Stimulated activated CD4-positive, alpha-beta T cell treated with anti-CD3 and anti-CD28 coated beads, Interleukin-15, amount 100 ng/mL, for 1 hour (primary cell): ENCODE results near the gene CIZ1.

ENCODE experiments used
- DNase-seq, 2 donors: peaks; one replicate each; pipeline ENCODE4 v3.0.0-alpha.2; 2020; ENCODE audit warnings: low read depth in 1 of 2, low spot score in 1 of 2

CIZ1 gene

DNA sequence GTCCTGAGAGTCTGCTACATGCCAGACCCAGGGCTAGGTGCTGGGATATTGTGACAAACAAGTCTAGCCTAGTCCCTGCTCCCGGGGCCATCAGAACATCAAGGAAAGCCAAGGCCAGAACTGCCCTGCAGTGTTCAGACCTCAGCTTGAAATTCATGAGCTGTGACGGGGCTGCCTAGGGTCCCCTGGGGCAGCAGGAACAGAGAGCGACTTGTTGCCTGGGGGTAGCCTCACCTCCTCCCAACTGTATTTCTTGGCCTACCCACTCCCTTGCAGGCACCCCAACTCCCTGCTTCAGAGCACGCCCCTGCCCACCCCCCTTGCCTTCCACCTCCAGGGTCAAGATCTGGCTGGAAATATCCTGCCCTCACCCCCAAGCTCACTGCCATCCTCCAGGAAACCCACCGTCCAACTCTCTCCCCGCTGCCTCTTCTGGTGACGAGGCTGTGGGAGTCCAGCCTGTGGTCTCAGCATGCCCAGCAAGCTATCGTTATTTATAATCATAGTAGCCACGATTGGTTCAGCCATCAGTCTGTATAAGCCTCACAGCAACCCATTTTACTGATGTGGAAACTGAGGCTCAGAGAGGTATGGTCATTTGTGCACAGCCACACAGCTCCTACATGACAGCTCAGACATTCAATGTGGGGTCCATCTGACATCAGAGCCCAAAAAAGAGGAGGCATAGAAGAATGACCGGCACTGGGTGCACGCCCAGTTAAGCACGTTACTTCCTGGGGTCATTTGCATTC is 22.6 kb upstream of the CIZ1 start:
- no peak for DNase-seq

DNA sequence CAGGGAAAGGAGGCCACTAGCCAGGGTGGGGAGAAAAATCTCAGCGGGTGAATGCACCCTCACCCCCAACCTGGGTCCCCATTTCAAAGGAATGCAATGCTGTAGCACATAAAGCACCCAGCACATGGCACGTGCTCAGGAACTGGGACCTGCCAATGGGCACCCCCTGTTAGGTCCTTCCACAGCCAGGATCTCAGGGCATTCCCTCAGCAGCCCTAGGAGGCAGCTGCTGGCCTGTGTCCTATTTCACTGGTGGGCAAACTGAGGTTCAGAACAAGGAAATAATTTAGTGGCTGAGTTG is 20.6 kb upstream of the CIZ1 start:
- no peak for DNase-seq

DNA sequence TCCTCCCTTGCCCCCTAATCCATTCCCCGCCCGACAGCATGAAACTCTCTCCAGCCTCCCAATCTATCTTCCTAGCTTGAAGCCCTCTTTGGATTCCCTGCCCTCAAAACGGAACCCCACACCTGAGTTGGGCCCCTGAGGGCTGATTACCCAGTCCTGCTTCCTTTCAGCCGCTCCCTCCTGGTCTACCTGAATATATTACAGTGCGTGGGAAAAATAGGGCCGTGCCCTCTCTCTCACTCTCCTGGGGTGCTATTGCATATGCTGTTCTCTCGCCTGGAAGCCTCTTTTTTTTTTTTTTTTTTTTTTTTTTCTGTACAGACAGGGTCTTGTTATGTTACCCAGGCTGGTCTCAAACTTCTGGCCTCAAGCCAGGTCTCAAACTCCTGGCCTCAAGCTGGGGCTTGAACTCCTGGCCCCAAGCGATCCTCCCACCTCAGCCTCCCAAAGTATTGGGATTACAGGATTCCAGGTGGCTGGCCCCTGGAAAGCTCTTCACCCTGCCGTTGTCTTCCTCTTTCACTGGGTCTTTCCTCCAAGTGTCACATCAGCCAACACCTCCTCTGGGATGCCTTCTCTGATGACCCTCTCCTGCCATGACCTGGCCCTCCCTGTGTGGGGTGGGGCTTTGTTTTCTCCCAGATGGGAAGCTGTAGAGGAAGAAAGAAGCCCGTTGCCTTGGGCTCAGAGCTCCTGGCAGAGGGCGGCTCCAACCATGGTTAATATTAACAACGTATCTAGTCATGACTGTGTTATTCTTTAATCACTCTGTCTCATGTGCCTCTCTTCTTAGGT is 20.0 kb upstream of the CIZ1 start:
- no peak for DNase-seq

DNA sequence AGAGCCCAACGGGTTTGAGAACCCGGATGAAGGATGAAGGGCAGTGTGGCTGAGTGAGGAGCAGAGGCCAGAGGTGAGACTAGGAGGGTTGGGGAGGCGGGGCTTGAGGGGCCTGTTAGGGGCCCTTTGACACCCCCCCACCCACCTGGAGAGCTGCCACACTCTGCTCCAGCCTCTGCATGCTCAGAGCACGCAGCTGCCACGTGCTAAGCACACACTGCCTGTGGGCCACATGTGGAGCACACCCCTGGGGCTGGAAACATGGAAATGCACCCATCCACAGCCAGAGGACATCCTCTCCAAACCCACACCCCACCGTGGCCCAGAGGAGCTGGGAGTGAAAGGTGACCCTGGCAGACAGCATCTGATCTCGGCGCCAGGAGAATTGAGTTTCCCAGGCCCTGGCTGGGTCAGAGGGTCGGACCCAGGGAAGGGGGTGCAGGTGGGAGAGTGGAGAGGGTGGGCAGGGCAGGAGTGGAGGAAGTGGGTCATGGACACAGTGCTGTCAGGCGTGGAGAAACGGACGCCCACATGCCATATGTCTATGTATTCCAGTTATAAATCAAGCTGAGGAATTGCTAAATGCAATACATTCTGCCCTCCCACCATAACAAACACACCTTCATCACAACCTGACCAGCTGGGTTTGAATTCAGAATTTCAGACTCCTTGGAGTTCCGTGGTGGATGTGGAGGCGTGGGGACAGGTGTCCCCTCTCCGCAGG is 17.7 kb upstream of the CIZ1 start:
- DNase-seq = no peak

DNA sequence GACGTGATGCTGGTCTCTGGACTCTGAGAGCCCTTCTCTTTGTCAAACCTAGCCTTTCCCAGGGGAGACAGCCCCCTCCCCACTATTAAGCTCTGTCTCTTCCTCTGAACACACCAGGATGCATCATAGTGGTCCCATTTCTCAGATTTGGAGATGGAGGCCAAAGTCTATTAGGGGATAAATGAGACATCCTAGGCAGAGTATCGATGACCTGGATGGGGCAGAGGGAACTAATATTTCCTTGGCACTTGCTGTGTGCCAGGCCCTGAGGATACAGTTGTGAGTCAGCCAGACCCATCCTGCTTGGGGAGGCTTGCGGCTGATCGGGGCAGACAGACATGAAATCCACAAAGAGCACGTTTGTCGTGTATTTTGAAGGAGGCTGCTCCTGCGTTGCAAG is 17.0 kb upstream of the CIZ1 start:
- DNase-seq = no peak

DNA sequence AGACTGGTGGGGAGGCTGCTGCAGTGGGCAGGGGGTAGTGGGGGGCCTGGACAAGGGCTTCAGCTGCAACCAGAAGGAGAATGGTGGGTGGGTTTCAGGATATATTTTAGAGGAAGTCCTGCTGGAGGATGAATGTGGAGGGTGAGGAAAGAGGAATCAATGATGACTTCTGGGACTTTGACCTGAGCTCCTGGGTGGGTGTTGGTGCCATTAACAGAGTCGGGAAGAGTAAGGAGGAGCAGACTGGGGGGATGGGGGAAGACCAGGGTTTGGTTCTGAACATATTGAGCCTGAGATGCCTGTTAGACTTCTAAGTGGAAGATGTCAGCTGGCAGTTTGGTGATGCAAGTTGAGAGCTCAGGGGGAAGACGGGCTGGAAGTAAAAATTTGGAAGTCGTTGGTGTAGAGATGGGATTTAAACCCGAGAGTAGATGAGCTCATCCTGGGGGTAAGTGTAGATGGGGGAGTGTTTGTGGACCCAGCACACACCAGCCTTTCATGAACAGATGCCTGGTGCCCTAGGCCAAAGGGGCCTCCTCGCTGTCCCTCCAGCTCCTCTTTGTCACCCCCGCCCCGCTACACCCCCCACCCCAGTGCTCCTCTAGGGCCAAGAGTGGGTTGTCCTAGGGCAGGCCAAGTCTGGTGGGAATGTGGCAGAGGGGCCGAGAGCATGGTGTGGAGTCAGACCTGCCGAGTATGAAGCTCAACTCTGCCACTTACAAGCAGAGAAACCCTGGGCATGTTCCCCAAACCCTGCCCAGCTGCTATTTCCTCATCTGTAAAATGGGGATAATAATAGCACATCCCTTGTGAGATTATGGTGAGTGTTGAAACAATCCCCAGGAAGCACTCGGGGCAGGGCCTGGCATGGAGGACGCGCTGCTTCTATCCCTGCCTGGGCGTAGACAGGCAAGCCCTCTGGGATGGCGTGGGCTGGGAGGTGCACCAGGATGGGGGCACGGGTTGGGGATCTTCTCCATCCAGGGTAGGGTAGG is 15.8 kb upstream of the CIZ1 start:
- DNase-seq = no peak

DNA sequence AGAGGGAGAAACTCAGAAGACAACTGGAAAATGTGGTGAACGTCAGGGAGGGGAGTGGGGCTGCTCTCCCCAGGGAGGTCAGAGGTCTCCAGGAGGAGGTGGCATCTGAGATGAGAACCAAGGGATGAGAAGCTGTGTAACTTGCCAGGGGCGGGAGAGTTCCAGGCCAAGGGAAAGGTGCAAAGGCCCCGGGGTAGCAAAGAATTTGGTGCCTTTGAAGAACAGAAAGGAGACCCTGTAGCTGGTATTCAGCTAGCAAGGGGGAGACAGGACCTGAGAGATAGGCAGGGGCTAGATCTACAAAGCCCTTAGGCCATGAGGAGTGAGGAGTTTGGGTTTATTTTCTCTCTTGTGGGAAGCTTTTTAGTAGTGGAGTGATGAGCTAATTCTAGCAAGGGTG is 15.1 kb upstream of the CIZ1 start:
- no peak for DNase-seq

DNA sequence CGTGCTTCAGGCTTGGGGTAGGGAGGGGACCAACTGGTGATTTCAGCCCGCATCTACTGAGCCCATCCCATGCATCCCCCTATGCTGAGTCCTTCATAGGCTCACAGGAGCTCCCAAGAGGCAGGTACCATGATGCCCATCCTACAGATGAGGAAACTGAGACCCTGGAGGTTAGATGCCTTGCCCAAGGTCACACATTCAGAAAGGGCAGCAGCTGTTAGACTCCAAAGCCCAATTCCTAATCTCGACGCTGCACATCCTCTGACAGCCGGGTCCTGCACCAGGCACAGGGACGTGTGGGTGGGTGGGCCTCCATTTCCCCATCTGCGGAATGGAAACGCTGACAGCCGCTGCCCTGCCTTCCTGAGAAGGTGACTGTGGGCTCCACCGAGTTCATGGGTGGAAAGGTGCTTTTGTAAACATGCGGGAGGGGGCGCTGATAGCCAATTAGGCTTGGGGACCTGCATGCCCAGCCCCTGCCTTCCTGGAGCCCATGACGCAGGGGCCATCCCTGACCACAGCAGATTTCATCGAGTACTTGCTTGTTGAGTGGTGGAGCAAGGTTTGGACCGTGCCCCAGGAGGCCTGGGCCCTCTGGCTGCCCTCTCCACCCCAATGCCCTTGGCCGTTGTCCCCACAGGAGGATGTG is 14.0 kb upstream of the CIZ1 start:
- no peak for DNase-seq

DNA sequence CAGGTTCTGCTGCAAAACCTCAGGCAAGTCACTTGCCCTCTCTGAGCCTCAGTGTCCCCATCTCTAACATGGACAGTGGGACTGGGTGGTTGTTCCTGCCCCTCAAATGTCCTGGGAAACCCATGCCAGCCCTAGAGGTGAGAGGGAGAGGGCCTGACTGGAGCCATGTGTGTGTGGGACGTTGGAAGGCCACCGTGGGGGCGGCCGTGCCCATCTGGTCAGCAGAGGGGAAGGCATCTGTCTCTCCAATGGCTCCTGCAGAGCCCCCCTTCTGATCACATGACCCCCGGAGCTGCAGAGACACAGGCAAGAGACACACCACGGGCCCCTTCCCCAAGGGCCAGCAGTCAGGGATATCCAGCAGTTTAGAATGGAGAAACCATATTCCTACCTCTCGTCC is 13.5 kb upstream of the CIZ1 start:
- DNase-seq = no peak

DNA sequence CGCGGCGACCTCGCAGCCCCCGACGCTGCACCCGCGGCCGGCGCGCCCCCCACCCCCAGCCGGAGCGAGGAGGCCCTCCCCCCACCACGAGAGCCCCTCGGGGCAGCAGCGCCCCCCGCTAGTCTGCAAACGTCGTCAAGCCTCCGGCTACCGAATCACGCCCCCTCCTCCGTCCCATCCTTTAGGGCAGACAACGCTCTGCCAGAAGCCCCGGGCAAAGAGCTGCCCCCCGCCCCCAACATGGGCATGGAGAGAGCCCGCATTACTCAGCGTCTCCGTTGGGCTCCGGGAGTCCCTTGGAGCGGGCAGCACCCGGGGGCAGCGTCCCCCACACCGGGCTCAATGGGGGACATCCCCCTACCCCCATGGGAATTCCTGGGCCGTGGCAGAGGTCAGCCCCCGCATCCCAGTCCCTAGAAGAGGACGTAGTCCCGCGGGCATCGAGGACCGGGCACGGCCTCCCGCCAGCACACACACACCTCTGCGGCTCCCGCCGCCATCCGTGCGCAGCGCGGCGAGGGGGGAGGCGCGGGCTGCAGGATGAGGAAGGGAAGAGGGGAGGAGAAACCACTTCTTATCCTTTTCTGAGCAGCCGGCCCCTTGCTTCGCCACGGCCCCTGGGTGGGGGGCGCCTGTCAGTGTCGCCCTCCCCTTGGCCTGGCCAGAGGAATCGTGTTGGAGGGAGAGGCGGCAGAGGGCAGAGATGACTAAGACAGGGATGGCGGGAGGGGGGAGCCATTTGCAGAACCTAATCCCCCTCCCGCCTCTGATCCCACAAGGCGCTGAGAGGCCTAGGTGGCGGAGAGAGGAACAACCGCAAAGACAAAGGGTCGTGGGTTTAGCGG is 12.6 kb upstream of the CIZ1 start:
- no peak for DNase-seq

DNA sequence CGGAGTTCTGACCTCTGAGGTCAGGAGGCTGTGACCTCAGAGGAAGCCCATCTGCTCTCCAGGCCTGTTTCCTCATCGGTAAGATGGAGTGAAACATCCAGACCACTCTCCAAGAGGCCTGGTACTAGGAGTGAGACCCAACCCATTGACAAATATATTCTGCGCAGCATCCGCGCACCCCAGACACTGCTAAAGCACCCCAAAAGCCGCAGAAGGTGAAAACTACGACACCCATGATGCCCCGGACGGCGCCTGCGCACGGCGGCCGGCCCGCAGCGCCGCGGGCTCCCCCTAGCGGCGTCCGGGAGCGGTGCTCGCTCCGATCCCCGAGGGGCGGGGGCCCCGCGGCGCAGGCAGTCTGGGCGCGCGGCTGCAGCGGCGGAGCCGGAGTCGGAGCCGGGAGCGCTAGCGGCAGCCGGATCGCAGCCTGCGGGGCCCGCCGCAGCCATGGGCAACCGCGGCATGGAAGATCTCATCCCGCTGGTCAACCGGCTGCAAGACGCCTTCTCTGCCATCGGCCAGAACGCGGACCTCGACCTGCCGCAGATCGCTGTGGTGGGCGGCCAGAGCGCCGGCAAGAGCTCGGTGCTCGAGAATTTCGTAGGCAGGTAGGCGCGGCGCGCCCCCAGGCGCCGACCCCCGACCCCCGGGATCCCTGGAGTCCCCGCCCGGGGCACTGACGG is 11.8 kb upstream of the CIZ1 start, which contains the start of gene DNM1:
Gene DNM1 (plus strand): TSS at position 356 of the 683 bp plus-strand sequence. CDS start 92 bp downstream, at position 448.
- peak; percentile 52 to 62 for DNase-seq

DNA sequence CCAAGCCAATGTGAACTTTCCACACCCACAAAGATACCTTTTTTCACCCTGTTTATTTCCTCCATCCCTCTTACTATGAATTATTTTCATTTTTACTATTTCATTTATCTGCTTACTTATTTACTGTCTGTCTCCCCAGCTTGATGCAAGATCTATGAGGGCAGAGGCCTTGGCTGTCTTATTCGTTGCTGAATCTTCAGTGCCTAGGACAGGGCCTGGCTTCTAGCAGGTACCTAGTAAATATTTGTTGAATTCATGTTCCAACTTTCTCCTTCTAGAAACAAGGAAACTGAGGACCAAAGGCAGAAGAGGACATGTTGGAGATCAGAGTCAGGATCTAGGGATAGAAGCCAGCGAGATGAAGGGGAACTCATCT is 11.3 kb upstream of the CIZ1 start:
- no peak for DNase-seq

DNA sequence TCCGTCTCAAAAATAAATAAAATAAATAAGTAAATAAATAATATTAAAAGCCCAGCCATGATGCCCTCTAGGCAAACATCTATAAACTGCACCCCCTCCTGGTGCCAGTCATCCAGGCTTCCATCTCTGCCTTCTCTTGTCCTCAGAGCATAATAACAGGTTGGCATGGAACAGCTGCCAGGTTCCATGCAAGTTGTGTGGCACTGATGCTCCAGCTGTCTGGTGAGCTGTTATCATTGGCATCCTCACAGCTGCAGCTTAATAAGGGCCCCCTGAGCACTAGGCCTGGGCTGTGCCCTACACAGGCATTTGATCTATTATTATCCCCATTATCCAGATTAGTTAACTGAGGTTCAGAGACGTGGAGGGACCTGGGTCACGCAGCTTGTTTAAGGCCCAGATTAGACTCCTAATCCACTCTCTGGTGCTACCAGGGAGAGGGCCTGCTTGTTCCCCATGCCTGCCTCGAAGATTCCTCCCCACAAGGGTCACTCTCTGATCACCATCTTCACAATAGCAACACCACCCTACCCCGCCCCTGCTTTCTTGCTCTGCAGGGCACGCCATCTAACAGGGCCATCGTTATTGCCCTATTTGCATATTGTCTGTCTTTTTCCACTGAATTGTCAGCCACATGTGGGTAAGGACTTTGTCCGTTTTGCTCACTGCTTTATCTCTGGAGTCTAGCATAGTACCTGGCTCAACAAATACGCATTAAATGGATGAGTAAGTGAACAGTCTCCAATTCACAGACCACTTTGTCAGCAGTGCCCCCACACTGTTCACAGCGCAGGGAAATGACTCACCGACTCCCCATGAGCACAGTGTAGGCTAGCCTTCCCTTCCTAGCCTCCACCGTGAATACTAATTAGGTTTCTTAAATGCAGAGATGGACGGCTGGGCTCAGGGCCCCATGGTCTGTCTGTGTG is 10.3 kb upstream of the CIZ1 start:
- DNase-seq = no peak

DNA sequence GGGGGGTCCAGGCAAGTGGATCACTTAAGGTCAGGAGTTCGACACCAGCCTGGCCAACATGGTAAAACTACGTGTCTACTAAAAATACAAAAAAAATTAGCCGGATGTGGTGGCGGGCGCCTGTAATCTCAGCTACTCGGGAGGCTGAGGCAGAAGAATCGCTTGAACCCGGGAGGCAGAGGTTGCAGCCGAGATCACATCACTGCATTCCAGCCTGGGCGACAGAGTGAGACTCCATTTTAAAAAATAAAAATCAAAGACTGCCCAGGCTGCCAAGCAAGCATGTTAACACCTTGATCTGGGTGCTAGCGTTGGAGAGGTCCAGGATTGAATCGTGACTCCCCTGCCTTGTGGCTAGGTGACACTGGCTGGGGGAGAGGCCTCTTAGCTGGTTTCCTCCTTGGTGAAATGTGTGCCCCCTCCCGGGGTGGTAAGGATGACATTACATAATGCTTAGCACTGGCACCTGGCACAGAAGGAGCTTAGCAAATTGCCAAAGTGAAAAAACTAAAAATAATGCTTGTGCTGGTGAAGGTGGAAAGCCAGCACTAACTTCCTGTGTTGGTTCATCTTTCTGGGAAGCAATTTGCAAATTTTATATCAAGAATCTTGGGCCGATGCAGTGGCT is 2.2 kb upstream of the CIZ1 start:
- no peak for DNase-seq

DNA sequence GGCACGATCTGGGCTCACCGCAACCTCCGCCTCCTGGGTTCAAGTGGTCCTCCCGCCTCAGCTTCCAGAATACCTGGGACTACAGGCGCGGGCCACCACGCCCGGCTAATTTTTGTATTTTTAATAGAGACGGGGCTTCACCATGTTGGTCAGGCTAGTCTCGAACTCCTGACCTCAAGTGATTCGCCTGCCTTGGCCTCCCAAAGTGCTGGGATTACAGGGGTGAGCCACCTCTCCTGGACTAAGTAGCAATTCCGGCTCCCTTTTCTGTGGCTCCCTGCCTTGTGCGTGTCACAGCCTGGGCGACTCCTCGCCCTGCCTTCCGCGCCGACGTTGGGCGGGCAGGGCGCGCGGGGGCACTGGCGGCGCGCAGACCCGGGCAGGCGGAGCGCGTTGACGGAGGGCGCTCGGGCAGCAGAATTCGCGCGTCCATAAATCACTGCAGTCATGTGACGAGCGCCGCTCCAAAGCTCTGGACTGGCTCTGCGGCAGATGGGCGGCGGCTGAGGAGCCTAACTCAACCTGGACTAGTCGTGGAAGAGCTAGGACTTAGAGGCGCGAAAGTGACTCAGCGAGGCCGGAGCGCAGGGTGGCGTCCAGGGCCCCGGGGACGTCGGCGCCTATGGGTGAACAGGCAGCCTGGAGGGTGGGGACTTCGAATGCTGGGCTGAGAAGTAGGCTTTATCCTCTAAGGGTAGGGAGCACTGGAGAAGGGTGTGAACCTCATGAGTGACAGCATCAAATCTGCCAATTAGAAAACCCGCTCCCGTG is 1.4 kb upstream of the CIZ1 start:
- peak in 1 of 2 donors; percentile 33 for DNase-seq

DNA sequence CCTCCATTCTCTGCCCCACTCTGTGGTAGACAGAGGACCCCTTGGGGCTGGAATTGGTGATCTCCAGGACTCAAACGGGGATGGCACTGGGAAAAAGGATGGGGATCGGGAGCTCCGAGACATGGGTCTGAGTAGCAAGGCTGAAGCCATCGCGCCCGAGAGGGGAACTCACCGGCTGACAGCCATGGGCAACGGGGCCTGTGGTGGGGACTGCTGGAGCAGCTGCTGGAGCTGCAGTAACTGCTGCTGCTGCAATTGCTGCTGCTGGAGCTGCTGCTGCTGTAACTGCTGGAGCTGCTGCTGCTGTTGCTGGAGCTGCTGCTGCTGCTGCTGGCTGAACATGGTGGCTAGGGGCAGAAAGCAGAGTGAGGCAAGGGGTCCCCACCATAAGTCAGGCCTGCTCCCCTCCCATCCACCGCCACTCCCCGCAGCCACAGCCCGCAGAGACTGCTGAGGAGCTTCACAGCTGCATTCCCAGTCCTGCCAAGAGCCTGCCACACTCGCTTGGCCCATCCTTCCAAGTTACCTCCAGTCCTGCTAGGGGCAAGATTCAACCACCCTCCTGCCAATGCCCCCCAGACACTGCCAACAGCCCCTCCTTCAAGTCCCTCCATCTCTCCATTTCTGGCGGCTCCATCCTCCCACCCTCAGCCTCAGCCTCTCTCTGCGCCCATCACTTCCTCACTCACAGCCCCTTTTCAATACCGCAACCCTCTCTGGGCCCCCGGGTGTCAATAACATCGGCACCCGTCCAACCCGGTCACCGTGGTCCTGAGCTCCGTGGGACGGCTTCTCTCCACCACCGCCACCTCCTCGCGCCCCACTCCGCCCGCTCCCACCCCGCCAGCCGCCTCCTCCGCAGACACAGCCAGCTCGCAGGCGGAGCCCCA is 611 bp downstream of the CIZ1 start:
- DNase-seq = no peak
